ENCODE measurements around the gene PRKAR1A.

GRCh38 chr17:68507576-68507975, 4.7 kb upstream of the PRKAR1A start:
- no peak for TF ChIP-seq POLR2AphosphoS5 (IDR thresholded peaks at IDR 0.05)
- TF ChIP-seq, protein P1, sequence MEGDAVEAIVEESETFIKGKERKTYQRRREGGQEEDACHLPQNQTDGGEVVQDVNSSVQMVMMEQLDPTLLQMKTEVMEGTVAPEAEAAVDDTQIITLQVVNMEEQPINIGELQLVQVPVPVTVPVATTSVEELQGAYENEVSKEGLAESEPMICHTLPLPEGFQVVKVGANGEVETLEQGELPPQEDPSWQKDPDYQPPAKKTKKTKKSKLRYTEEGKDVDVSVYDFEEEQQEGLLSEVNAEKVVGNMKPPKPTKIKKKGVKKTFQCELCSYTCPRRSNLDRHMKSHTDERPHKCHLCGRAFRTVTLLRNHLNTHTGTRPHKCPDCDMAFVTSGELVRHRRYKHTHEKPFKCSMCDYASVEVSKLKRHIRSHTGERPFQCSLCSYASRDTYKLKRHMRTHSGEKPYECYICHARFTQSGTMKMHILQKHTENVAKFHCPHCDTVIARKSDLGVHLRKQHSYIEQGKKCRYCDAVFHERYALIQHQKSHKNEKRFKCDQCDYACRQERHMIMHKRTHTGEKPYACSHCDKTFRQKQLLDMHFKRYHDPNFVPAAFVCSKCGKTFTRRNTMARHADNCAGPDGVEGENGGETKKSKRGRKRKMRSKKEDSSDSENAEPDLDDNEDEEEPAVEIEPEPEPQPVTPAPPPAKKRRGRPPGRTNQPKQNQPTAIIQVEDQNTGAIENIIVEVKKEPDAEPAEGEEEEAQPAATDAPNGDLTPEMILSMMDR (IDR thresholded peaks at IDR 0.05) = no peak

All from prostate gland (tissue), 2 donors.